Measurements from ENCODE around the gene TCP11L2.
"Not testable (repeated sequence)": the region's sequence is repeated elsewhere in the genome, so short reads cannot be mapped to it uniquely, and the experiment has no call there.

Gene TCP11L2

DNA sequence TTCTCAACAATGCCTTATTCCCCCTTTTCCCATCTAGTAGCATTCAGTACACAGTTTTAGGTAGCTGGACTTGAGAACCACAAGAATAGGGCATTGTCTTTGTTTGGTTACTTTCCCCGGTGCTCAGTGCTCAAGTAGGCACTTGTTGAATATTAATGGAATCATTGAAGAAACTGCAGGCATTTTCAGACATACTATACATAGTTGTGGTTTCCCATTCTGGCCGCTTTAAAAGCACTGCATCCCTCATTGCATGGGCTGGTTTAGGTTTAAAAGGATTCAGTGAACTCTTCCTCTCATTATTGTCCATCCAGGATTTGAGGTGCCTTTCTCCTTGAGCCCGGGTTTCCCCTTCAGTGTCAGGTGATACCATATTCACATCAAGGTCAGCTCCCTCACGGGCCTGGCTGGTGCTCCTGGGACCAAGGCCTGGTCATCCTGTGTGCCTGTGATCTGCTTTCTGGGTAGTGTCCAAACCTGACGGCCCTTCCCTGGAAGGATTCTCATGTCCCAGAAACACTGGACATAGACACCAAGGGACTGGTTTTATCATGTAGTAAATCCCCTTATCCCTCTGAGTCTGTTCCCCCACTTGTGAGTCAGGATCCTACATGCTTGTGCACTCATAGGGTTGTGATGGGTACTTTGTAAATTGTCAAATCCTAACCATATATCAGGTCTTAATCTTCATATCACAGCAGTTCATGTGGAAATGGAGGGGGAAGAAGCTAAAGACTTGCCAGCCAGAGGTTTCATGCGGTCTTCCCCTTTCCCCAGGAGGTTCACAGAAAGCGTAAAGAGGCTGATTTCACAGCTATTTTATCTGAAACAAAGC is 7.4 kb downstream of the TCP11L2 start:
- no peak for DNase-seq

- no peak for DNase-seq
Measured at GRCh38 chr12:106310687-106311086, 8.2 kb downstream of the TCP11L2 start.

DNA sequence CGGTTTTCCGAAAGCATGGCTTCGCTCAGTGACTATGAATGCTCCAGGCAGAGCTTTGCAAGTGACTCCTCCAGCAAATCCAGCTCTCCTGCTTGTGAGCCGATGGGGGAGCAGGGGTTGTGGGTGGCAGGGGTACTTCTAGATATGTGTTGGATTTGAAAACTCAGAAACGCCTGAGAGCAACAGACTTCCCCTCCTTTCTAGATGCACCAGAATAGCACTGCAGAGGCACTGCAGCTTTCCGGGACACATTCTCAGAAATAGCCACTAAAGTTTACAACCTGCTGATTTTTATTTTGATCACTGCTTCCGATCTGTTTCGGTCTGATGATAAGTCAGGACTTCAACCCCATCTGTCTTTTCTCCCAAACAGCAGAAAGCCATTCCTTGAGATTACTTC is 8.6 kb downstream of the TCP11L2 start:
- no peak for DNase-seq

GRCh38 chr12:106313413-106313812 is 10.9 kb downstream of the TCP11L2 start:
- DNase-seq: not testable (repeated sequence)

- DNase-seq: no peak
Measured at GRCh38 chr12:106315523-106315922, 13.0 kb downstream of the TCP11L2 start.

DNA sequence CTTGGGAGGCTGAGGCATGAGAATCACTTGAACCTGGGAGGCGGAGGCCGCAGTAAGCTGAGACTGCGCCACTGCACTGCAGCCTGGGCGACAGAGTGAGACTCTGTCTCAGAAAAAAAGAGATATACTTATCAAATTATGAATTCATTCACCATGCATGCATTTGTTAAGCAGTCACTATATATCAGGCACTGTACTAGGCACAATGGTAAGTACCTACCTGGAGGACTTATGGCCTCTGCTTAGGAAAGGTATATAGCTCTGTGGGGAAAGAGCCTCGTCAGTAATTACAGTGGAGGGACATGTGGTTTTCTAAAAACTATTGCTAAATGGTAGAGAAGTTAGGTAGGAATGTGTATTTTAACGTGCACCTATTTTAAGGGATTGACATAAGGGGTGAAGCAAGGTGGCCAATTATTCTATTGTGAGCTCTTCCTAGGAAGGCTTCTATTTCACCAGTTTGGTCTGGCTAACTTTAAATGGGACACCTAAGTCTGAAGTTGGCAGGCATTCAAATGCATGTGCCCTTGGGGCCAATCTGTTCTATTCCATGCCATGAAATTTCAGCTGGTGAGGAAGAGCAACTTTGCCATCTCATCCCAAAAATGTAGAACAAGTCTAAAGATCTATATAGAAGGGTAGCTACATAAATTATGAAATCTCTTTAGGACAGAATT is 15.0 kb downstream of the TCP11L2 start:
- DNase-seq: no peak

DNA sequence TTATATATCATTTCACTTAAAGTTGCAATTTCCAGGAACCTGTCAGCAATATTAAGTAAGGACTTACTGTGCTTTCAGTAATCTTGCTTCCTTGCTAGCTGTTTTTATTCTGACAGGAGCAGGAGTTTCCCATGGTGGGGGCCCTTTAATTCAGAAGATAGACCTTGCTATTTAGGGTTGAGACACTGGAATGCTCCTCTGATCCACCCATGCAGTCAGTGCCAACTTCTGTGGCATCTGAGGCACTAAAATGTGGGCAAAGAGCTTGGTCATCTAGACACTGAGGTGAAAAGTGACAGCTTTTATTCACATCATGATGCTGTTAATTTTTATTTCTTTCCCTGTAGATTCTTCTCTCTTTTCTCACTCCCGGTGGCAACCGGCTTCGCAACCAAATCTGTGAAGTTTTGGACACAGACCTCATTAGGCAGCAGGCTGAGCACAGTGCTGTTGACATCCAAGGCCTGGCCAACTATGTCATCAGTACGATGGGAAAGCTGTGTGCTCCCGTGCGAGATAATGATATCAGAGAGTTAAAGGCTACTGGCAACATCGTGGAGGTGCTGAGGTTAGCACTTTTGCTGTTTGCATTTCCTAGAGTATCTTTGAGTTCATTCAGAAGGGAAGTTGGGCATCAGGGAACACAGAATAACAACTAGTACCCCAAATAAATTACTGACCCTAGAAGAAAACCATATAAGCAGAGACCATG is 18.8 kb downstream of the TCP11L2 start:
- DNase-seq: no peak

DNA sequence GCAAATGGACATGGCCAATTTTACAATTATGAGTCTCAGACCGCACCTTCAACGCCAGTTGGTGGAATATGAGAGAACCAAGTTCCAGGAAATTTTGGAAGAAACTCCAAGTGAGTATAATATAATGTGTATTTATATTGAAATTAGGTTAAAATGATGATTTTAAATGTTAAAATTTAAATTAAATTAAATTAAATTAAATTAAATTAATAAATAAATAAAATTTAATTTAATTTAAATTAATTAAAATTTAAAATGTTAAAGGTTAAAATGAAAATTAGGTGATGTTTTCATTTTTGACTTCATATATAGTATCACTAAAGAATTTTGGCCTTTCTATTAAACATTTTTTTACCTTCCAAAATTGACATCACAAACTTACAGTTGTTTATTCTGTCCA is 21.0 kb downstream of the TCP11L2 start:
- no peak for DNase-seq

- no peak for DNase-seq
Measured at GRCh38 chr12:106327309-106327869, 24.9 kb downstream of the TCP11L2 start.

- DNase-seq: no peak
Measured at GRCh38 chr12:106328735-106329134, 26.2 kb downstream of the TCP11L2 start.

DNA sequence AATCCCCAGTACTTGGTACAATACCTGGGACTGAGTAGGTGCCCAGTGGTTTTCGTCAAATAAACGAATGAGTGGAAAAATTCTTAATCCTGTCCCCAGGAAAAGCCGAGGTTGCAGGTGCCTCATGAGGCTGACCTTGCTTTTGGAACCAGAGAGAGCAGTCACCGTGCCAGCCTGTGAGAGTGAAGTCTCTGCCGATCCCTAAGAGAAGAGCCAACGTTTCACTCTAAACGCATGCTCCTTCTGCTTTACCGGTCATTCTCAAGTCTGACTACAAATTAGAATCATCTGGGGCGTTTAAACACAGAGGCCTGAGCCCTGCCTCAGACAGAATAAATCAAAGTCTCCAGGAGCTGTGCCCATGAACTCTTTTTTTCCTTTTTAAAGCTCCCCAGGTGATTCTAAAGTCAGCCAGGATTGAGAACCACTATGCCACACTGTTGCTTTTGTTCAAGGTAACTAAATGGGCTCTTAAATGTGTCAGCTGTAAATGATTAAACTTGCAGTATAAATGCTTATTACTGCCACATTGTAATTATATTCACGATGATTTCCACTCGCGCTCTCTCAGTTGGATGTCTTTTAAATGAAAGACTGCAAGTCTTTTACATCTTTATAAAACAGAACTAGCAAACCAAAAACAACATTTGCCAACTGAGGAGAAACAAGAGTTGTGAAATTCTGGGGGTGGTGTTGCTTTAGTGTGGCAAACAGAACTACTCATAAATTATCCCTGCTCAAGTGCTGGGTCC is 26.9 kb downstream of the TCP11L2 start:
- DNase-seq: no peak

GRCh38 chr12:106331599-106331998 is 29.1 kb downstream of the TCP11L2 start:
- DNase-seq: no peak

- no peak for DNase-seq
Measured at GRCh38 chr12:106332536-106332935, 30.0 kb downstream of the TCP11L2 start.

- no peak for DNase-seq
Measured at GRCh38 chr12:106333010-106333409, 30.5 kb downstream of the TCP11L2 start.

- no peak for DNase-seq
Measured at GRCh38 chr12:106333756-106334155, 31.2 kb downstream of the TCP11L2 start.

DNA sequence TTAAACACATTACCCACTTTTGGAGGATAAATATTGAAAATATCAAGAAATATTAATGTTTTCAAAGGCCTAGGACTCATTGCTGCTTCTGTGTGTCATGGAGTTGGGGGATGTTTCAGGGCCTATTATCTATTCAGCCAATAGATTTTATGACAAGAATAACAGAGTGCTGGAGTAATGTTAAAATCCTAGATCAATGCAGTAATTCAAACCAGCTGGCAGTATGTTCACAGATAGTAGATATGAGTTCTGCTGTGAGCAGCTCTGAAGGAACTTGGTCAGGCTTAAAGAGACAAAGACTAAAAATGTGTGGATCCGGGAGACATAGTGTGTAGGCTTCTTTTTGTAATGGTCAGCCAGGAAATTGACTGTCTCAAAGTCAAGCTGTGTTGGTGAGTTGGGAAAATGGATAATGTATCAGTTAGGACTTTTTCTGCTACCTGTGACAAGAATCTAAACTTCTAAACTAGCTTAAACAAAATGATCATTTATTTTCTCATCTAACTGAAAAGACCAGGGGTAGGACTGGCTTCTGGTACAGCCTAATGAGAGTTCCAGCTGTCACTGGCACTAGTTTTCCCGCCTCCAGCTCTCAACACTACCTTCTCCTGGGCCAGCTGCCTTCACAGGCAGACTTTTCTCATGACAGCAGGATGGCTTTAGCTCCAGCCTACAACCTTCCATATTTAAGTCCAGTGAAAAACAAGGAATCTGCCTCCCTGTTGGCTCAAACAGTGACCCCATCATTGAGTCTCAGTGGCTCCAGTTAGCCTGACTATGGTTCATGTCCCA is 38.7 kb downstream of the TCP11L2 start:
- DNase-seq: no peak

DNA sequence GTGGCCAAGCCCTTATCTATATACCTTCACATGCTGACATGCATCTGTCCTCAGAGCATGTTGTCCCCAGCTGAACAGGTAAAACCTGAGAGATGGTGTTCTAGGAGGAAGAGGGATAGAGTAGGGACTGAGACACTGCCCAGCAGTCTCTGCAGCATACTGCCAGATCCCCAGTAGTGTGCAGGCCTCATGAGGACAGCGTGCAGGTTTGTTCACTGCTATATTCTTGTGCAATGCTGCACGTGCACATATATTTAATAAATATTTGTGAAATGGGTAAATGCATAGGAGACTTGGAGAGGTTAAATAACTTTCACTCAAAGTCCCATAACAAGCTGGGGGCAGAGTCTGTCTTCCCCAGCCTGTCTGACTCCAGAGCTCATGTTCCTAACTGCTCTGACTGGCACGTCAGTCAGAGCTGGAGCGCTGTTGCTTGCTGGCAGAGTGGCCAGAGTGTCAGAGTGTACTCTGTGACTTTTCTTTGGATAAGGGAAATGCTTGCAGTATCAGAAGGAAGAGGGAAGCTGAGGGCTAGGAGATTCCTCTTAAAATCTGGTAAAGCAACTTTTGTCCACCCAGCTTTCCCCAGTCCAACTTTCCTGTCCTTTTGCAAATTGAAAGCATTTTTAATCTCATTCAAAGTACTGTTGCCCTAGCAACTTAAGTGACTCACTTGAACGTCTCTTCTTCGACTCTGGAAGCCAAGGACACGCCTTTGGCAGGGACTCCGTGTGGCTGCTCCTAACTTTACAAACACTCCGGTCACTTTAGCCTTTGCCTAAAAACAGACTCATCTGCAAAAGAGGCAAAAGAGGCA is 40.1 kb downstream of the TCP11L2 start:
- no peak for DNase-seq

DNA sequence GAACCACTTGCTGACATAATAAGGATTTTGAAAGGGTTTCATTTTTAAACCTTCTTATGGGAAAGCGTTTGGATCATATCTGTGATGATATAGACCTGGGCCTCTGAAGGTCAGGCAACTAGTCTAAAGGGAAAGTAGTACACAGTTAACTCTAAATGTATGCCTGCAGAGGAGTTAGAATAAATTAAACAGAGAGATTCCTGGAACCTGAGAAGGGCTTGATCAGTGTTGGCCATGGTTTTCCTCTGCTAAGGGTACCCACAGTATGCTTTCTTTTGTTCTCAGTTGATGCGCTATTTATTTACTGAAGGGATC is 40.6 kb downstream of the TCP11L2 start:
- no peak for DNase-seq

- no peak for DNase-seq
Measured at GRCh38 chr12:106344131-106344530, 41.6 kb downstream of the TCP11L2 start.

DNA sequence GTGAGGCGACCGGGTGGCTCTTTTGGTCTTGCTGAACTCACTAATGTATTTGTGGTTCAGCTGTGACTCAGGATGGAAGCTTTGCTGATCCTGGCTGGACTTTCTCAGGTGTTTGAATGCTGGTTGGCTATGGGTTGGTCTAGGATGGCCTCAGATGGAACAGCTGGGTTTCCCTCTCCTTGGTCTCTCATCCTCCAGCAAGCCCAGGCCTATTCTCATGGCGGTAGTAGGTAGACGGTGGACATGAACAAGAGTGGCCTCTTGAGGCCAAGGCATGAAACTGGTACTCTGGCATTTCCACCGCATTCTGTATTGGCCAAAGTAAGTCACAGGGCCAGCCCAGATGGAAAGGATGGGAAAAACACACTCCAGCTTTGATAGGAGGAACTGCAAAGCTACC is 43.2 kb downstream of the TCP11L2 start:
- no peak for DNase-seq

DNA sequence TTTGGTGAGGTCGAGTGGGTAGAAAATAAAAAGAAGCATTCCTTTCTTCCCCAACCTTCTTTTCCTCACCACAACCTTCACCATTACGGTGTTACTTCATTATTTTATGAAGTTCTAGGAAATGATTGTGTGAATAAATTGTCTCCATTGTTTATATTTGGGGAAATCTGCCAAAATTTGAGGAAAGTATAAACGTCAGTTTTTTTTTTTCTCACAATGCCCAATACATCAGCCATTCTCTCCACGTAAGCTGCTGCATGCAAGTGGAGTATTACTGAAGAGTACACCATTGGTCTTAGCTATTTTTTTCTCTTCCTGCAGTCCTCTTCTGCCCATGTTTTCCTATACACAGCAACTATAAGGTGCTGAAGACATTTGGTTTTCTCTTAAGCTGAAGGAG is 45.9 kb downstream of the TCP11L2 start:
- DNase-seq: no peak
